Fibroblast of pulmonary artery (primary cell): Measurements from ENCODE around the gene RGS6.
"Not testable (repeated sequence)": the region's sequence is repeated elsewhere in the genome, so short reads cannot be mapped to it uniquely, and the experiment has no call there.

Source experiments
- DNase-seq: peaks from one replicate; pipeline ENCODE4 v3.0.0-alpha.2; 2010; ENCODE audit warnings: low read depth
- H3K4me3 ChIP-seq: replicated peaks from 2 replicates; pipeline ENCODE4 v1.5.1; 2011; ENCODE audit warnings: low read depth, mild to moderate bottlenecking, control low read depth, low read length, moderate library complexity
- CTCF ChIP-seq: IDR thresholded peaks from 2 replicates; pipeline ENCODE4 v1.5.1; 2011; ENCODE audit warnings: mild to moderate bottlenecking, control low read depth, low read length, inconsistent platforms; ENCODE audit errors: missing control alignments

Gene RGS6

GRCh38 chr14:71931492-71932228 lies 569 bp upstream of the RGS6 start:
- DNase-seq, result no peak
- H3K4me3 ChIP-seq, result no peak overlapping the region
- TF ChIP-seq CTCF, result no peak

DNA sequence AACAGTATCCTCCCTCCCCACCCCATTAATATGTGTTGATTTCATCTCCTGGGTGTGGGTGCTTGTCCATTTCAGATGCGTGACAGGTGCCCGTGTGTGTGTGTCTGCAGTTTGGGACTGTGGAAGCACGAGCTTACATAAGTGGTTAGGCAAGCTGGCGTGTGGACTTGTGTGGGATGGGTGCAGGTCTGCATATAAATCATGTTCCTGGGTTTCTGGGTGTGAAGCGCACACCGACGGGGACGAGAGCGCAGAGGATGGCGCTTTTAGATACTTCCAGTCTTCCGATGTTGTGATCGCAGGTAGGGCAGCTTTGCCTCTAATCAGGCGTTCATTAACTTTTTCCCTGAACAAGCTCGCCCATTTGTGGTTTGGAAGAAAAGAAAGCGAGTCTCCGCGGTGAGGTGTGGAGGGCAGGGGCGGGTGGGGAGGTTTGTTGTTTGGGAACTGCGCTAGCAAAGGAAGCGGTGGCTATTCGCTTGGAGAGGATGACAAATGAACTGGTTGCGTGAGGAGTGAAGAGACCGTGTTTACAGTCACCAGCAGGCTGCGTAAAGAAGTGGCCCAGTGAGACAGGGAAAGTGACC lies 865 bp downstream of the RGS6 start:
- no peak overlapping the region for H3K4me3 ChIP-seq
- no peak for TF ChIP-seq CTCF
- DNase-seq, result no peak

DNA sequence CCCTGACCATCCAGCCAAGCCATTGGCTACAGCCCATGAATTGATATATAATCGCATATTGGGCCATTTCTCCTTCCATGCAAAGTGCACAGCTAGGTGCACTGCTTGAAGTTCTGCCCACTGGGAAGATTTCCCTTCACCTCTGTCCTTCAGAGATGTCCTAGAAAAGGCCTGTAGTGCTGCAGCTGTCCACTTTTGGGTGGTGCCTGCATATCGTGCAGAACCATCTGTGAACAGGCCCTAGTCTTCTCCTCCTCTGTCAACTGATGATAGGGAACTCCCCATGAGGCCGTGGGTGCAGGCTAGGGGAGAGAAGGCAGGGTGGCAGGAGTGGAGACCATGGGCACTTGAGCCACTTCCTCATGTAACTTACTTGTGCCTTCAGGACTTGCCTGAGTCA lies 6.0 kb downstream of the RGS6 start:
- DNase-seq, H3K4me3 ChIP-seq: not testable (repeated sequence)

- not testable (repeated sequence) for DNase-seq, H3K4me3 ChIP-seq
Measured at GRCh38 chr14:71939344-71939743, 7.1 kb downstream of the RGS6 start.

DNA sequence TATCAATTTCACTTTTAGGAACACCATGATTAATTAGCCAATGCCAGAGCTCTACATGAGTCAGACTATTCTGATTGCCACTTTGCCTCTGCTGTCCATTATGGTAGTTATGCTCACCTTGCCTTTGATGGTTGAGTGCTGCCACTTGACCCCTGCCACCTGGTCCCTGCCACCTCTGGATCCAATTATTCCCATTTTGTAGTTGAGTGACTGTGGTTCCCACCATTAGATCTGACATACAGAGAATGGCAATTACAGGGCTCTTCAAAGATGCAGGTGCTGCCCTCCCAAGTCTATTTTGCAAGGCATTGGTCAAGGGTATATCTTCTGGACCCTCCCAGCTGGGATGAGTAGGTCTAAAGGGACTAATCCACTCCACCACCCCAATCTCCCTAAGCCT lies 8.3 kb downstream of the RGS6 start:
- H3K4me3 ChIP-seq, DNase-seq: not testable (repeated sequence)

DNA sequence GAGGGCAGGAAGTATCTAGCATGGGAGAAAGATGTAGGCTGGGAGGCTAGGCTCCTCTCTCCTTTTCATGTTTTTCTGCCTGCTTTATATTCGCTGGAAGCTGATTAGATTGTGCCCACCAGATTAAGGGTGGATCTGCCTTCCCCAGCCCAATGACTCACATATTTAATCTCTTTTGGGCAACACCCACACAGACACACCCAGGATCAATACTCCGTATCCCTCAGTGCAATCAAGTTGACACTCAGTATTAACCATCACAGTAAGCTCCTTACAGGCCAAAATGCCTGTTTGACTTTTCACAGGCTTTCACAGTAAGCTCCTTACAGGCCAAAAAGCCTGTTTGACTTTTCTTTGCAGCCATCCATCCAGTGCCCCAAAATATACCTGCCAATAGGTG lies 9.4 kb downstream of the RGS6 start:
- not testable (repeated sequence) for DNase-seq, H3K4me3 ChIP-seq

- no peak for DNase-seq
- no peak overlapping the region for H3K4me3 ChIP-seq
- no peak for TF ChIP-seq CTCF
Measured at GRCh38 chr14:71942904-71943694, 10.9 kb downstream of the RGS6 start.

DNA sequence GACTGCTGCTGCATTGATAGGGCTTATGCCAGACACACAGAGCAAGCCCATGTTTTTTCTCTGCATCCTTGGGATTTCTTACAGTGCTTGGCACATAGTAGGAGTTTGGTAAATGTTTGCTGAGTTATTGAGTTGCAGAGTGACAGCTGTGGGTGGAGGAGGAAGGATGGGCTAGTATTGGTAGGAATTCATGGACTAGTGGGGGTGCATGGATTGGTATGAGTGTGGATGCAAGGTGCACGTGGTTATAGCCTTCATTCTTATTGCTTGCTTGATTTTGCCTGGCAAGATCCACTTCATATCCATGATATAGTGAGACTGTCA lies 11.4 kb downstream of the RGS6 start:
- no peak for DNase-seq

More for the DNA sequence above, 11.4 kb downstream of the RGS6 start:
- H3K4me3 ChIP-seq, result no peak overlapping the region
- TF ChIP-seq CTCF, result no peak
